RWPE2 (cell line): ENCODE measurements around the gene ARHGAP8.

Experiments used
- ATAC-seq: fragments of 200-7000 bp; cut with Tn5 transposase; 3 replicates; pipeline ENCODE4 v1.9.1; 2021; ENCODE audit warnings: low read depth
- DNase-seq: peaks from one replicate; pipeline ENCODE4 v3.0.0-alpha.2; 2020; ENCODE audit warnings: low spot score
- H3K27ac ChIP-seq: fragments of 450-650 bp; 2 replicates; pipeline ENCODE4 v1.5.1; 2017; ENCODE audit warnings: mild to moderate bottlenecking; ENCODE audit not compliant: poor library complexity, severe bottlenecking
- H3K27me3 ChIP-seq: fragments of 250-450 bp; sonication (Bioruptor Pico); 2 replicates; pipeline ENCODE4 v1.5.1; 2021; ENCODE audit warnings: mild to moderate bottlenecking, moderate library complexity; ENCODE audit not compliant: insufficient read depth, poor library complexity, severe bottlenecking
- H3K36me3 ChIP-seq: fragments of 250-450 bp; sonication (Bioruptor Pico); 2 replicates; pipeline ENCODE4 v1.5.1; 2020; ENCODE audit warnings: low read depth, mild to moderate bottlenecking, moderate library complexity
- H3K4me1 ChIP-seq: fragments of 250-450 bp; sonication (Bioruptor Pico); 2 replicates; pipeline ENCODE4 v1.5.1; 2021; ENCODE audit warnings: mild to moderate bottlenecking, moderate library complexity; ENCODE audit not compliant: insufficient read depth, poor library complexity, severe bottlenecking
- H3K4me3 ChIP-seq: fragments of 250-450 bp; sonication (Bioruptor Pico); 2 replicates; pipeline ENCODE4 v1.5.1; 2021; ENCODE audit warnings: mild to moderate bottlenecking, moderate library complexity; ENCODE audit not compliant: severe bottlenecking
- H3K9me3 ChIP-seq: fragments of 250-450 bp; sonication (Bioruptor Pico); 2 replicates; pipeline ENCODE4 v1.5.1; 2021; ENCODE audit warnings: mild to moderate bottlenecking, moderate library complexity; ENCODE audit not compliant: severe bottlenecking
- TF ChIP-seq, protein P1 (sequence below): fragments of 450-650 bp; IDR thresholded peaks from one replicate; pipeline ENCODE4 v1.5.1; 2017; ENCODE audit warnings: mild to moderate bottlenecking, moderate library complexity; ENCODE audit not compliant: poor library complexity, severe bottlenecking

ARHGAP8 gene

DNA sequence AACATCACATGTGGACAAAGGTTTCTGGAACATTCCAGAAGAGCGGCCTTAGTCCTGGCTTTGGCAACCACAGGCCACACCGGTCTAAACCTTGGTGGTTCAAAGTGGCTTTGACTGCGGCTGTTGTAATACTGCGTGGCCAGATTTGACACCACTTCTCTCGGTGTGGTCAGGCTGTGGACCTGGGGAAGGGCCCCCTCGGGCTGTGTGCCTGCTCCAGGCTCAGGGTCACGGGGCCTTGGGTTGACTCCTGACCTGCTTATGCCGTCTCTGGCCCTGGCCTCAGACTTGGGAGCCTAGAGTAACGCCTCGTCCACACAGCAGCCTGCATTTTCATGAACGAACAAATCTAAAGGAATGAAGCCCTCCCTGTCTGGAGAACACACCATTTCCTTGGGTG lies 139.4 kb downstream of the ARHGAP8 start:
- DNase-seq (no peak), ATAC-seq (no peak)
- Histone ChIP-seq H3K36me3 (no peaks in the 10 kb centered on the region), H3K4me1 (no peaks in the 10 kb centered on the region), H3K4me3 (no peak overlapping the region), H3K27ac (no peak overlapping the region), H3K9me3 (no peaks in the 10 kb centered on the region), H3K27me3 (no peaks in the 10 kb centered on the region)
- TF ChIP-seq, protein P1, sequence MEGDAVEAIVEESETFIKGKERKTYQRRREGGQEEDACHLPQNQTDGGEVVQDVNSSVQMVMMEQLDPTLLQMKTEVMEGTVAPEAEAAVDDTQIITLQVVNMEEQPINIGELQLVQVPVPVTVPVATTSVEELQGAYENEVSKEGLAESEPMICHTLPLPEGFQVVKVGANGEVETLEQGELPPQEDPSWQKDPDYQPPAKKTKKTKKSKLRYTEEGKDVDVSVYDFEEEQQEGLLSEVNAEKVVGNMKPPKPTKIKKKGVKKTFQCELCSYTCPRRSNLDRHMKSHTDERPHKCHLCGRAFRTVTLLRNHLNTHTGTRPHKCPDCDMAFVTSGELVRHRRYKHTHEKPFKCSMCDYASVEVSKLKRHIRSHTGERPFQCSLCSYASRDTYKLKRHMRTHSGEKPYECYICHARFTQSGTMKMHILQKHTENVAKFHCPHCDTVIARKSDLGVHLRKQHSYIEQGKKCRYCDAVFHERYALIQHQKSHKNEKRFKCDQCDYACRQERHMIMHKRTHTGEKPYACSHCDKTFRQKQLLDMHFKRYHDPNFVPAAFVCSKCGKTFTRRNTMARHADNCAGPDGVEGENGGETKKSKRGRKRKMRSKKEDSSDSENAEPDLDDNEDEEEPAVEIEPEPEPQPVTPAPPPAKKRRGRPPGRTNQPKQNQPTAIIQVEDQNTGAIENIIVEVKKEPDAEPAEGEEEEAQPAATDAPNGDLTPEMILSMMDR, result no peak

DNA sequence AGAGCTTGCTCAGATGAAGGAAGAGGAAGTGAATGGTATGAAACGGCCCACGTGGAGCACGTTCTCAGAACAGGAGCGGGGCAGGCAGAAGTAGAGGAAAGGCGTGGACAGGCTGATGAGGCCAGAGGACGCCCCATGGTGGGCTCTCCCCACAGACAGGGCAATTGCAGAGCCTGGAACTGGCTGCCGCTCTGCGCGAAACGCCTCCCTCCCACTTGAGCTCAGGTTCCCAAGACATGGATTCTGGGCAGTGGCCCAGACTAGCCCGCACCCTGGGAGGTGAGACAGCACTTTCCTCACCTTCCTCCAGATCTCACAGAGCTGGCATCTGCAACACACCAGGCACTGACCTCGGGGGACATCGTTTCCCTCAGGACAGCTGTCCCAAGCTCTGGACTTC lies 139.9 kb downstream of the ARHGAP8 start:
- no peaks in the 10 kb centered on the region for H3K4me1 ChIP-seq
- no peaks in the 10 kb centered on the region for H3K9me3 ChIP-seq
- no peaks in the 10 kb centered on the region for H3K27me3 ChIP-seq
- ATAC-seq (no peak), DNase-seq (no peak)
- no peaks in the 10 kb centered on the region for H3K36me3 ChIP-seq
- H3K27ac ChIP-seq, result no peak overlapping the region
- TF ChIP-seq, protein P1, result no peak
- no peak overlapping the region for H3K4me3 ChIP-seq

DNA sequence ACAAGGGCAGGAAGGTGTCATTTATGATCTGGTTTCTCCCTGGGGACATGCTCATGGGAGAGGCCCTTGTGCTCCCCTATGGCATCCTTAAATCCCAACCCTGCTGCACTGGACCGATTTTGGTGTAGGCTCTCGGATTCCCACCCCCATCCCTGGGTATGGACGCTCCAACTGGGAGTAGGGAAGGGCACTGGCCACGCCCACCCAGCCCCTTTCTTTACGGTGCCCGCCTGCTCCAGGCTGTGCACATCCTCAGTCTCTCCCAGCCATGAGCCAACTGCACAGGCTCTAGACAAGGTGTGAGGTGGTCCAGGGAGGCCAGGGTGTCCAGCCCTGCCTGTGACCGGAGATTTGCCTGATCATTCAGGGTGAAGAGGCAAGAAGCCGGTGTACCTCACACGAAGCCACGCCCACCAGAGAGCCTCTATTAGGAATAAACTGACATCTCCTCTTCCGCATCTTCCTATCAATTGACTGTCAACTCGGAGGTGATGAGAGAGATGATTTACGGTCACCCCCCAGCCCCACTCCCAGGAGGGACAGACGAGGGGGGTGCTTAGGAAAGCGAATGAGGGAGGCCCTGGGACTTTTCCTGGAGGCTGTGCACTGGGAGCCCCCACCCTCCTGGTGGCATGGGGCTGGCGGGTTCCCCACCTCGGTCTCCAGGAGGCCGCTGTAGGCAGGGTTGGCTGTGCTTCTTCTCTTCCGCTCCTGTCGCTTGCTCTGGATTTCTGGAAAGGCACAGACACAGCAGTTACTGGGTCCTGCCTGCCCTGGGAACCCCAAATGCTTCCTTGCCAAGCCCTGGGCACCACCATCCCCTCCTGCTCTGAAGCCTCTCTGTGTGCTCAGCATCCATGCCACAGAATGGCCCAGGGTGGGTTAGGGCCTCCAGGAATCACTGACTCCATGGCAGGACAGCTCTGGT lies 140.7 kb downstream of the ARHGAP8 start:
- Histone ChIP-seq H3K4me3 (no peak overlapping the region), H3K9me3 (no peaks in the 10 kb centered on the region), H3K36me3 (no peaks in the 10 kb centered on the region), H3K27me3 (no peaks in the 10 kb centered on the region), H3K27ac (no peak overlapping the region), H3K4me1 (no peaks in the 10 kb centered on the region)
- no peak for ATAC-seq
- TF ChIP-seq, protein P1, result no peak
- no peak for DNase-seq

DNA sequence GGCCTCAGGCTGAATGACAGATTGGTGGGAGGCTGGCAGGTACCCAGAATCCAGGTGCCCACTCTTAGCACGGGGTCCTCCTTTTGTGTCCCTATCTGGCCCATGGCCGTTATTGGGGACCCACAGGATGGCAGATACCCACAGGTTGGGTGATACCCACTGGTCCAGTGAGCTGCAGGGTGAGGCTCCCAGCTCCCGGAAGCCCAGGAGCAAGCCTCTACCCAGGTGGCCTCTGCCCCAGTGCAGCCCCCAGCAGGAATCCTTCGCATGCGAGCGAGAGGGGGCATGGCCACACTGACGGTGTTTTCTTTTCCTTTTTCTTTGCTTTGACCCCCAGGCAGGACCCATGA lies 141.3 kb downstream of the ARHGAP8 start:
- ATAC-seq, result no peak
- no peak overlapping the region for H3K27ac ChIP-seq
- TF ChIP-seq, protein P1, result no peak

DNA sequence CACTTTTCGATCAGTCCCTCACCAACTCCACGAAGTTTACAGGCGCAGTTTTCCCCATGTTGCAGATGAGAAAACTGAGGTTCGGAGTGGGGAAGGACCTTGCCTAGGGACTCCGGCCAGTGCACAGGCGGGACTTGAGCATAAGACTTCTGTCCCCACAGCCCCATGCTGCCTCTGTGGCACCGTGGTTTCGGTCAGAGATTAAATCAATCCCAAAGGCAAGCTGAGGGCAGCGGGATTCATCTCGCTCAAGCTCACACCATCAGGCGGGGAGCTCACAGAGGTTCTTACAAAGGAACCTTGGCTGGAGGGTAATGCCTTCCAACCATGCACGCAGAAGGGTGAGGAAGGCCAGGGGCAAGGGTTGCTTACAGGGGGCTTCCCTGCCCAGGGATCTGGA lies 141.9 kb downstream of the ARHGAP8 start:
- no peaks in the 10 kb centered on the region for H3K27me3 ChIP-seq
- H3K9me3 ChIP-seq, result no peaks in the 10 kb centered on the region
- TF ChIP-seq, protein P1, result no peak
- ATAC-seq, result no peak
- H3K27ac ChIP-seq, result no peak overlapping the region
- no peaks in the 10 kb centered on the region for H3K4me1 ChIP-seq
- no peak for DNase-seq
- H3K4me3 ChIP-seq, result no peak overlapping the region
- H3K36me3 ChIP-seq, result no peaks in the 10 kb centered on the region

More for the DNA sequence above, 141.3 kb downstream of the ARHGAP8 start:
- Histone ChIP-seq H3K4me3 (no peak overlapping the region), H3K27me3 (no peaks in the 10 kb centered on the region), H3K36me3 (no peaks in the 10 kb centered on the region), H3K9me3 (no peaks in the 10 kb centered on the region), H3K4me1 (no peaks in the 10 kb centered on the region)
- DNase-seq, result no peak
